ENCODE measurements around the gene KIR2DL4.
"Not testable (repeated sequence)": the region's sequence is repeated elsewhere in the genome, so short reads cannot be mapped to it uniquely, and the experiment has no call there.

DNA sequence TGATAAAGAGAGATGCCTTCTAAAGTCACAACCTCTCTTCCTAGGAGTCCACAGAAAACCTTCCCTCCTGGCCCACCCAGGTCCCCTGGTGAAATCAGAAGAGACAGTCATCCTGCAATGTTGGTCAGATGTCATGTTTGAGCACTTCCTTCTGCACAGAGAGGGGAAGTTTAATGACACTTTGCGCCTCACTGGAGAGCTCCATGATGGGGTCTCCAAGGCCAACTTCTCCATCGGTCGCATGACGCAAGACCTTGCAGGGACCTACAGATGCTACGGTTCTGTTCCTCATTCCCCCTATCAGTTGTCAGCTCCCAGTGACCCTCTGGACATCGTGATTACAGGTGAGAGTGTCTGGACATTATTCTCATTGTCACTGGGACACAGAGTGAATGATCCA, 15.3 kb upstream of the KIR2DL4 start:
- not testable (repeated sequence) for TF ChIP-seq EZH2phosphoT487 (IDR thresholded peaks at IDR 0.05; ENCODE audit: insufficient read depth, low read depth); EZH2 (IDR thresholded peaks at IDR 0.05; ENCODE audit: insufficient read depth, poor library complexity, severe bottlenecking)

All from GM23248 (cell line).